ENCODE measurements around the gene PLAGL1. TPM values are rescaled to one million over a fixed set of nuclear protein-coding genes. Genes with fewer than 3 reads are reported as not detected.

Gene PLAGL1
- total and polyA plus RNA-seq, 2 of the 13 experiments (the other 11 are each of a cell fraction or from before 2014, with no cell fraction given): 0.60 to 2.3 TPM

- TF ChIP-seq, protein P1, sequence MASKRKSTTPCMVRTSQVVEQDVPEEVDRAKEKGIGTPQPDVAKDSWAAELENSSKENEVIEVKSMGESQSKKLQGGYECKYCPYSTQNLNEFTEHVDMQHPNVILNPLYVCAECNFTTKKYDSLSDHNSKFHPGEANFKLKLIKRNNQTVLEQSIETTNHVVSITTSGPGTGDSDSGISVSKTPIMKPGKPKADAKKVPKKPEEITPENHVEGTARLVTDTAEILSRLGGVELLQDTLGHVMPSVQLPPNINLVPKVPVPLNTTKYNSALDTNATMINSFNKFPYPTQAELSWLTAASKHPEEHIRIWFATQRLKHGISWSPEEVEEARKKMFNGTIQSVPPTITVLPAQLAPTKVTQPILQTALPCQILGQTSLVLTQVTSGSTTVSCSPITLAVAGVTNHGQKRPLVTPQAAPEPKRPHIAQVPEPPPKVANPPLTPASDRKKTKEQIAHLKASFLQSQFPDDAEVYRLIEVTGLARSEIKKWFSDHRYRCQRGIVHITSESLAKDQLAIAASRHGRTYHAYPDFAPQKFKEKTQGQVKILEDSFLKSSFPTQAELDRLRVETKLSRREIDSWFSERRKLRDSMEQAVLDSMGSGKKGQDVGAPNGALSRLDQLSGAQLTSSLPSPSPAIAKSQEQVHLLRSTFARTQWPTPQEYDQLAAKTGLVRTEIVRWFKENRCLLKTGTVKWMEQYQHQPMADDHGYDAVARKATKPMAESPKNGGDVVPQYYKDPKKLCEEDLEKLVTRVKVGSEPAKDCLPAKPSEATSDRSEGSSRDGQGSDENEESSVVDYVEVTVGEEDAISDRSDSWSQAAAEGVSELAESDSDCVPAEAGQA (IDR thresholded peaks at IDR 0.05; ENCODE audit: low read depth): no peak
- TF ChIP-seq, protein P1 (CRISPR knock-in tag; IDR thresholded peaks at IDR 0.05; ENCODE audit: borderline replicate concordance): no peak
Measured at GRCh38 chr6:143939364-143939763, 68.7 kb downstream of the PLAGL1 start (continued).

DNA sequence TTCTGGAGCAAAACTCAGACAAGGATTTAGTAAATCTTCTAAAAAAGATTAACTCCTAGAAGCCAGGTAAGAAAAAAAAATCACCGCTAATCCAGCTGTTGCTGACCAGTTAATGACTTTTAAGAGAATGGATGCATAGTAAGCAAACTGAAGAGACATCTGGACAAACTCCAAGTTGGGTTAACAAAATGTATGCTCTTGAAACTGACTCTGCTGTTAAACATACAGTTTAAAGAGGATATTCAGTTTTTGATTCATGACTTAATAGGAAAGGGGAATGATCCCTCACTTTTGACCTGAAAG lies 70.4 kb downstream of the PLAGL1 start:
- in situ Hi-C loops (cut with HindIII; ENCODE audit: extremely low pct_ligation_motif_present, low pct_unique_long_range_greater_than_20kb) (no loop called here), intact Hi-C loops (cut with micrococcal nuclease; ENCODE audit: unreplicated experiment) (no loop called here)
- no peaks in the 10 kb centered on the region for H4K20me1 ChIP-seq (ENCODE audit: insufficient read depth, low read length)
- BruUV-seq (replicated peaks): no TSS peak
- no peaks in the 10 kb centered on the region for H3K79me2 ChIP-seq (ENCODE audit: insufficient read depth, low read length)
- 4% methylated on average over 1 of the region's 1 CpG for WGBS (ENCODE audit: low lambda C conversion rate)
- H3K27me3 ChIP-seq (ENCODE audit: control insufficient read depth in 1 of 2, insufficient read depth in 2 of 2, low read length in 2 of 2): peaks cover 0 to 1% of the 10 kb centered on the region in 2 experiments; a peak in 1 of 5 replicates
- H2AFZ ChIP-seq (ENCODE audit: low read length): no peak overlapping the region
- H3K4me3 ChIP-seq (replicated peaks in 1 of 3; ENCODE audit: insufficient read depth in 1 of 3, low read depth in 2 of 3, low read length in 3 of 3): no peak overlapping the region
- ATAC-seq: no peak
- DNase-seq (ENCODE audit: low spot score): no peak
- H3K36me3 ChIP-seq (replicated peaks in 1 of 2; ENCODE audit: control insufficient read depth in 1 of 2, insufficient read depth in 2 of 2, low read length in 2 of 2): no peaks in the 10 kb centered on the region
- ChIA-PET POLR2A (interaction anchor here (1.5 kb wide), 1 partner anchor 158 kb away, joined by 3 read pairs; the partner anchor contains the start of gene SF3B5), CTCF (ENCODE audit: low intra/inter-chr PET ratio, low total read pairs) (no interaction called here)
- no peak overlapping the region for H3K4me2 ChIP-seq (ENCODE audit: low read depth, low read length)
- H3K9ac ChIP-seq (ENCODE audit: insufficient read depth, low read depth, low read length): no peak overlapping the region
- peaks cover 16% of the 10 kb centered on the region for H3K4me1 ChIP-seq (ENCODE audit: insufficient read depth, low read length)
- no peak overlapping the region for H3K27ac ChIP-seq (ENCODE audit: extremely low read length, insufficient read depth, low read length)
- no peaks in the 10 kb centered on the region for H3K9me3 ChIP-seq (ENCODE audit: low read length)
- FAIRE-seq: no peak
- TF ChIP-seq SETDB1 (CRISPR knock-in tag; IDR thresholded peaks at IDR 0.05; ENCODE audit: borderline replicate concordance) (no peak), BCLAF1 (IDR thresholded peaks at IDR 0.05) (no peak), HMG20A (CRISPR knock-in tag; IDR thresholded peaks at IDR 0.05; ENCODE audit: borderline replicate concordance) (no peak), BCL3 (CRISPR knock-in tag; IDR thresholded peaks at IDR 0.05) (no peak), ZNF276 (CRISPR knock-in tag; IDR thresholded peaks at IDR 0.05; ENCODE audit: low read depth) (no peak)
